Right renal cortex interstitium (tissue), 3 donors: Measurements from ENCODE around the gene GABPB1. TPM values are rescaled to one million over a fixed set of nuclear protein-coding genes. Genes with fewer than 3 reads are reported as not detected.

Experiments used
- DNase-seq, 3 donors: peaks; one replicate each; pipeline ENCODE4 v3.0.0-alpha.2; 2013; ENCODE audit warnings: low read depth in 3 of 3, low spot score in 2 of 3
- polyA plus RNA-seq, 3 donors: library from polyadenylated mRNA; unstranded; fragments of 120-200 nt; gene quantifications; one replicate each; pipeline ENCODE4 v1.2.1, GENCODE V29; 2013; ENCODE audit not compliant: insufficient read length in 3 of 3

Gene GABPB1
- polyA plus RNA-seq, 3 donors, result 31.5 to 34.9 (median 33.7) TPM

GRCh38 chr15:50281427-50281826 lies 73.6 kb downstream of the GABPB1 start:
- DNase-seq, result no peak

DNA sequence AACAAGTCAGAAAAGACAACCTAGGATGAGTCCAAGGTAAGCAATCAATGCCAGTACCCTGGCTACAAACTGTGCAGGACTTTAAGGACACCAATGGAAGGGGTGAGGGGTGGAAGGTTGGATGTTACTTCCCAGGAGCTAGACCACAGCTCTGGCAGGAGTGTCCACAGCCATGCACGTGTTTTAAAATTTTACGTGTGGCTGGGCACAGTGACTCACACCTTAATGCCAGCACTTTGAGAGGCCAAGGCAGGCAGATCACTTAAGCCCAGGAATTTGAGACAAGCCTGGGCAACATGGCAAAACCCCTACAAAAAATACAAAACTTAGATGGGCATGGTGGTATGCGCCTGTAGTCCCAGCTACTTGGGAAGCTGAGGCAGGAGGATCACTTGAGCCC lies 74.7 kb downstream of the GABPB1 start:
- no peak for DNase-seq

GRCh38 chr15:50278496-50278895 lies 76.5 kb downstream of the GABPB1 start:
- no peak for DNase-seq

DNA sequence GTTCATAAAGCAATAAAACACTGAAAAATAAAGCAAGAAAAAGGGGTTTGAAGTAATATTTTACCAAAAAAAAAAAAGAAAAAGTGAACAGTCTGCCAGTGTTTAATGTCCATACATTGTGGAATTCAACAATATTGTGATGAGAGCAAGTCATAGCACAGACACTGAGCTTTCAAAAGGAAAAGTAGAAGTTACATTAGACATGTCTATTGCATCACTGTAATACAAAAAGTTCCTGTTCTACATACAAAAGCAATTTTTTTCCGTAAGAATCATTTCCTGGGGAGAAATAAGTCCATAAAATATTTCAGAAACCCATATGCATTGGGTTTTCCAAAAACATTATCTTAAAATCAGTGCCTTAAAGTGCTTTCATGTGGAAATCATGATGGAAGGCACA lies 77.6 kb downstream of the GABPB1 start:
- DNase-seq, result no peak

GRCh38 chr15:50275908-50276307 lies 79.1 kb downstream of the GABPB1 start:
- no peak for DNase-seq

DNA sequence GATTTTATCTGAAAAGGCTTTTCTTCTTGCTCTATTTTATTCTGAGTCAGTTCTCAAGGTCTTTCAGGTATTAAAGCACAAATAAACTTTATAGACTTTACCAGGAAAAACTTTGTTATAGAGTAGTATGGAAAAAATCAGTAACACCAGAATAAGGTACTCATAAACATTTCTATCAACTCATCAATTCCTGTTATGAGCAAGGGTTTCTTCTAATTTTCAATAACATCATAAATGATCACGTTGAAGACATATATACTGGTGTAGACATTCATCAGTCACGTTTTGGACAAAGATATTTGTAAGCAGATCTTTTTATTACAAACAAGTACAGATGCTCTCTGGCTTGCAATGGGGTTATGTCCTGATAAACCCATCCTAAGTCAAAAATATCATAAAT lies 79.9 kb downstream of the GABPB1 start:
- no peak for DNase-seq

DNA sequence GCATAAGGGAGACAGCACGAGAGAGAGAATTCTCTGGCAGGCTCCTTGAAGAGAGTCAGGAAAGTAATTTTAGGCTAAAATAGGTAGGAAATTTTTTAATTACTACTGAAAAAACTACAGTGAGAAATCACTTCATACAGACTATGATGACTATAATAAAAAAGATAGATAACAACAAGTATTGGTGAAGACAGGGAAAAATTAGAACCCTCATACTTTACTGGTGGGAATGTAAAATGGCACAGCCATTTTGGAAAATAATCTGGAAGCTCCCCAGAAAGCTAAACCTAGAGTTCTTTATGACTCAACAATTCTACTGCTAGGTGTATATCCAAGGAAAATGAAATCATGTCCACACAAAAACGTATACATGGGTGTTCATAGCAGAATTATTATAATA lies 87.4 kb downstream of the GABPB1 start:
- no peak for DNase-seq

GRCh38 chr15:50265620-50266019 lies 89.4 kb downstream of the GABPB1 start, which contains the start of gene HDC:
HDC (minus strand) TSS chr15:50265726; CDS start chr15:50265623, 103 bp downstream.
- no peak for DNase-seq

GRCh38 chr15:50262533-50262932 lies 92.5 kb downstream of the GABPB1 start:
- DNase-seq, result no peak

DNA sequence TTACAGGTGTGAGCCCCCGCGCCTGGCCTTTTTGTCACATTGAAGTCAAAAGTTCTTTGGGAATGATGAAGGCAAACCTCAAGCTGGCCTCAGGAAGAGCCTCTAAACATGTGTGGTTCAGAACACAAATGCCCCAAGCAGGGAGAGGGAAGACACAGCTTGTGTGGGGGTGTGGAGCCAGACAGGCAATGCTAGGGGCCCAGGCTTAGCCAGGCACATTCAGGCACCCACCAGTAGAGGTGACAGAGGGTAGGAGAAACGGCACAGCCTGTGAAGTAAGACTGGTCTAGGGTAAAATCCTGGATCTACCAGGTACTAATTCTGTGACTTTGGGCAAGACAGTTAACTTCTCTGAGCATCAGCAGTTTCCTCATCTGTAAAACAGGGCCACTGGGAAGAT lies 93.0 kb downstream of the GABPB1 start:
- no peak for DNase-seq

DNA sequence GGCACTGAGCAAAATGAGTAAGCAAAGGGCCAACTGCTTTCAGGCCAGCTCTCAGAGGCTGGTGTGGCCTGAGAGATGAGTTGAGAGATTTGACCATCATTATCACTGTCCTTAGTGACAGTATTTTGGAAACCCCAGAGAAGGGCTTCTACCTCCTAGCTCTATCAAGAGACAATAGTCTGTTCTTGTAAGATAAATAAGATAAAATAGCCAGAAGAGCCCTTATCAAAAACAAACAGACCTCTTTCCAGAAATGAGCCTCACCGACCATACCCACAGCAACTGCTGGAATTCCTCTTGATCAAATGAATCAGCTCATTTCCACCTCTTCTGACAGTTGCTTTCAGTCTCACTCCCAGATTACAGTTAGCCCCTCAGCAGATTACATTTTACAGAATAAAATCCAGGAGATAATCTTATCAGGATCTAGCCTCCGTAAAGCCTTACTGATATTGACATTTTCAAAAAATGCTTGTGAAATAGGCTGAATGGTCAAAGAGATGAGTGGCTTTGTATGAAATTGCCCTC lies 94.0 kb downstream of the GABPB1 start:
- DNase-seq, result no peak

GRCh38 chr15:50259276-50259675 lies 95.7 kb downstream of the GABPB1 start:
- DNase-seq, result no peak

GRCh38 chr15:50257924-50258323 lies 97.1 kb downstream of the GABPB1 start:
- no peak for DNase-seq

DNA sequence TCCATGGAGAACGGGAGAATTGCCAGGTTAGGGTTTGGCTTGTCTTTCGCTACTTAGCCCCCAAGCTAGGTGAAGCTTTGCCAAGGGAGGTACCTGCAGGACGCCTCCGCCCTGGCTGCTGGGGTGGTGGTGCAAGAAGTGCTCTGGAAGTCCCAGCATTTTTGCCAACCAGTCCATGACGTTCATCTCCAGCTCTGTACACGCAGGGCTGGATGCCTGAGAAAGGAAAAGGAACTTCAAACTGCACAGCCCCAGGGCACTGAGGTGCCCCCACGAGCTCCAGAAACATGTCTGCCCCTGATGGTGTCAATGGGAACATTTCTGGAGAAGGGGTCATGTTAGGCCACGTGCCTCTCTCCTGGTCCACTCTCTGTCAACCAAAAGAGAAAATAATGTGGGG lies 97.7 kb downstream of the GABPB1 start:
- DNase-seq, result no peak

DNA sequence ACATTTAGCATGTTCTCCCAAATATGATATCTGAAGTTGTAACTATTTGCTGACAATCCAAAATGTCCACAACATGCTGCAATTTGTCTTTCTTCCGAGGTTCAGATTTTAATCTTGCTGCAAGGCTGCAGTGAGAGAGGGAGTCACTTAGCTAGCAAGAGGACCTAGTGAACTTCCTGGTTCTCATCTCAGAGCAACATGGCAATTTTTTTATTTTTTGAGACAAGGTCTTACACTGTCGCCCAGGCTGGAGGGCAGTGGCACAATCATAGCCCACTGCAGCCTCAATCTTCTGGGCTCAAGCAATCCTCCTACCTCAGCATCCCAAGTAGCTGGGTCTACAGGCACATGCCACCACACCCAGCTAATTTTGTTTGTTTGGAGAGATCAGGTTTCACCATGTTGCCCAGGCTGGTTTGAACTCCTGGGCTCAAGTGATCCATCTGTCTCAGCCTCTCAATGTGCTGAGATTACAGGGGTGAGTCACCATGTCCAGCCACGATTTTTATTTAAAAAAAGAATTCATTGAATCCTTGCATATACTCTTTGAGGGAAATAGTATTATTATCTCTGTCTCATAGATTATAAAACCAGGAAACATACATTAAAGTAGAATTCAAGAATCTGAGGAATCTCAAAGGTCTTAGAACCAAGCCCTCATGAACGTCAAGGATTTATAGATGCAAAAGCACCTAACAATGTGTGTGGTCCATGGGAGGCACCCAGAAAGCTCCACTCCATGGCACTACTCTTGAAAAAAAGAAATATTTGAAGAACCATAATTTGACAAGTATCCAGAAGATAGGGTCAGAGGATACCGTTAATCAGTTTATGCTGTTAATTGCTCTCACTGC lies 98.6 kb downstream of the GABPB1 start:
- DNase-seq, result no peak

DNA sequence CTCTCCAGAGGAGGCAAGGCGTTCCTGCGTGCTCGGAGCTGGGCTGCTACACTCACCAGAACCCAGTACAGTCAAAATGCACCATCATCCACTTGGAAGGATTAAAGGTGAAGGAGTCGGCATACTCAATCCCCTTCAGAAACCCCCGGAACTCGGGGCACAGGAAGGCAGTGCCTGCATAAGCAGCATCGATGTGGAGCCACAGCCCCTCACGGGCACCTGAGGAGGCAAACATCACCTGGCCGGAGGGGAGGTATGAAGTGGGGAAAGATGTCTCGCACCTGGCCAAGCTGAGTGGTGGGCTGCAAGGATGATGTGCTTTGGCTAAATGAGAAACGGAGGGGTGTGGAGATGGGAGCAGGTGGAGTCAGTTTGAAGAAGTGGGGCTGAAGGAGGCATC lies 102.4 kb downstream of the GABPB1 start:
- no peak for DNase-seq

GRCh38 chr15:50251638-50252182 lies 103.3 kb downstream of the GABPB1 start:
- no peak for DNase-seq

GRCh38 chr15:50250760-50251394 lies 104.1 kb downstream of the GABPB1 start:
- DNase-seq, result no peak

DNA sequence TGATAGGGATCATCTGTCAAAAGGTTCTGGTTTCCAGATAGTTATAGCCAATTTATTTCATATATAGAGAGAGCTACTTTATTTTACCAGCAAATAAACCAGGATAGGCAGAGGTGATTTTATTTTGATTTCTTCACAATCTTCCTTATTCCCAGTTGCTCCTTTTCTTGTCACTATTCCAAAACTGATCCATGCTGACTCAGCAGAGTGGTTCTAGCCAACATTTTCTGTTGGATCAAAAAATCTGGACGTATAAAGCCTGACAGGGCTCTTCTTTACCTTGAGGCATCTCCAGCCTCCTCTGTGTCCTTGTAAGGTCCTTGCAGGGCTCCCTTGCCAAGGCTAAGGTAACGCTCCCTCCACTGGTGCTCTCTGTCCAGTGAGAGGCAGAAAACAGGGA lies 105.3 kb downstream of the GABPB1 start:
- DNase-seq, result no peak

GRCh38 chr15:50248994-50249582 lies 105.9 kb downstream of the GABPB1 start:
- no peak for DNase-seq
